ENCODE measurements around the gene FKBP5. TPM values are rescaled to one million over a fixed set of nuclear protein-coding genes. Genes with fewer than 3 reads are reported as not detected.
A peak's percentile ranks its signal among the peaks of the same experiment; 100 is the strongest.

Gene FKBP5
- total and polyA plus RNA-seq, 2 donors (not counting 3 experiments of a cell fraction or from before 2014, with no cell fraction given) = 16.7 to 56.8 TPM

DNA sequence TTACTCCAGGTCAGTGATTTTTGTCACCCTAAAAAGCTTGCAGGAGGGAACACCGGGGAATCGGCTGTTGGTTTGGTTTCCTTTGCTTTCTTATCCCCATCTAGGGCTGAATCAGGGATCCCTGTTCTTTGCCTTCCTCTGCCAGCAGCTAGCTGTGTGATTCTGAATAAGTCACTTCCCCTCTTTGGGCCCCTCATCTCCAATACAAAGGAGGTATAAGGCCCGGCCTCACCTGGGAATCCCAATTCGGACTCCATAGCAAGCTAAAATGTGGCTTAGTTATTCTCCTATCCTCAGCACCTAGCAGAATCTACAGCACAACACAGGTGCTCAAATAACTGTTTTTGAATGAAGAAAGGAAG lies 29.6 kb upstream of the FKBP5 start:
- dilution Hi-C loops (cut with MboI; ENCODE audit: extremely low pct_ligation_motif_present, low sequenced_read_pairs) (no loop called here), intact Hi-C loops (cut with micrococcal nuclease) (no loop called here)
- CTCF ChIA-PET = interaction anchor here (1.1 to 2.4 kb wide), 3 partner anchors 18 to 32 kb away, joined by 3 to 12 read pairs (median 5); partner anchors contain the start of gene ARMC12
- no TSS peak for BruUV-seq (replicated peaks)
- FAIRE-seq (no peak), DNase-seq (ENCODE audit: low read depth, low spot score) (no peak)
- Histone ChIP-seq H4K20me1 (replicated peaks; ENCODE audit: control insufficient read depth, extremely low read depth, insufficient read depth, low read length) (no peaks in the 10 kb centered on the region), H3K27me3 (ENCODE audit: control insufficient read depth in 2 of 2, insufficient read depth in 2 of 2, low read length in 2 of 2) (no peaks in the 10 kb centered on the region), H3K4me3 (replicated peaks in 1 of 3; ENCODE audit: insufficient read depth in 1 of 3, low read depth in 1 of 3, low read length in 3 of 3) (no peak overlapping the region), H3K79me2 (ENCODE audit: control insufficient read depth, insufficient read depth, low read length) (no peaks in the 10 kb centered on the region), H3K9me1 (replicated peaks; ENCODE audit: control insufficient read depth, extremely low read depth, insufficient read depth, low read length) (no peaks in the 10 kb centered on the region), H3K9ac (replicated peaks; ENCODE audit: extremely low read depth, insufficient read depth, low read length) (no peak overlapping the region), H3K4me1 (ENCODE audit: control insufficient read depth, extremely low read depth, insufficient read depth, low read length) (peaks cover 31% of the 10 kb centered on the region), H3K4me2 (ENCODE audit: insufficient read depth, low read length) (peak overlapping the region; percentile 23), H3K9me3 (replicated peaks; ENCODE audit: control insufficient read depth, insufficient read depth, low read length) (no peaks in the 10 kb centered on the region), H2AFZ (ENCODE audit: low read depth, low read length) (peak overlapping the region; percentile 76), H3K27ac (ENCODE audit: insufficient read depth, low read depth, low read length) (peak overlapping the region; percentile 12), H3K36me3 (ENCODE audit: control insufficient read depth in 2 of 2, extremely low read depth in 1 of 2, insufficient read depth in 2 of 2, low read length in 2 of 2) (no peaks in the 10 kb centered on the region)
- POLR2A ChIA-PET = no interaction called here
- TF ChIP-seq JUN (IDR thresholded peaks at IDR 0.05; ENCODE audit: borderline replicate concordance, insufficient read depth, insufficient read length, low read depth) = no peak
- TF ChIP-seq GATA2 (IDR thresholded peaks at IDR 0.05; ENCODE audit: insufficient read depth, insufficient read length, low read depth, low read length) = no peak
- no peak for TF ChIP-seq POLR2A (IDR thresholded peaks at IDR 0.05; ENCODE audit: low read depth, low read length)
- no peak for TF ChIP-seq MYC (IDR thresholded peaks at IDR 0.05; ENCODE audit: low read depth, low read length)
- no peak for TF ChIP-seq EZH2 (IDR thresholded peaks at IDR 0.05; ENCODE audit: borderline replicate concordance, low read depth, low read length, severe bottlenecking)
- no peak for TF ChIP-seq POLR2AphosphoS5 (IDR thresholded peaks at IDR 0.05; ENCODE audit: insufficient read depth, low read depth, low read length)

DNA sequence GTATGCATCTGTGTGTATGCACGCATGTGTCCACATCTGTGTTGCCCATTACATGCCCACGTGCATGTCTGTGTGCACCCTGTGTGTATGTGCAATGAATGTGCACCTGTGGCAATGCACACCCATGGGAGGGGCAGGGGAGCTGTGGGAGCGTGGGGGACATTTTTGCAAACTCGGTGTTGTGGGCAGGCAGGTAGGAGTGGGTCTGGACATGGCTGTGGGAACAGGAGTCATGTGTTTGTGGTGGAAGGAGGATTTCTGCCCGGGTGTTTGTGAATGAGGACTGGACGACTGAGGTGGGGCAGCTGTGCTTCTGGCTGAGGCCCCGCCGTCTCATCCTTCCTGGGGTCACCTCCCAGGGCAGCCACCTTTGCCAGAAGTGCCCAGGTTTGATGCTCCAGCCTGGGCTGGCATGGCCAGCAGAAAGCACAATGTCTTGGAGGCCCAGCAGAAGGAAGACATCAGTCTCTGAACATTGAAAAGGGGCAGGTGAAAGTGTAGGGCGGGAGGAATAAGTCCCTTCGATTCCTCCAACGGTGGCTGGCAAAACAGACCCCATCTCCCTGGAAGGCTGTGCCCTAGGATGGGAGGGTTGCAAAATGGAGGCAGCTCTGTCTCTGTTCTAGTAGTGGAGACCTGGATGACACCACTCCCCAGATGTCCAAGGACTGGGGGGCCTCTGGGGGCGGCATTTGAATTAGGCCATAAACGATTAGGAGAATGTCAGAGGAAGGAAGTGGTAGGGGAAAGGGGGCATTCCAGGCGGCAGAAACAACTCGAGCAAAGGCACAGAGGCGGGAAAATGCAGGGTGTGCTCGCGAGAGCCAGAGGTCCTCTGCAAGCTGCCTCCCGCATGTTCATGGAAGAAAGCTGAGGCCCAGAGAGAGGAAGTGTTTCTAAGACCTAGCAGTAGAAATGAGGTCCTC lies 29.0 kb upstream of the FKBP5 start:
- H3K27me3 ChIP-seq (ENCODE audit: control insufficient read depth in 2 of 2, insufficient read depth in 2 of 2, low read length in 2 of 2) = no peaks in the 10 kb centered on the region
- TF ChIP-seq, protein P1, sequence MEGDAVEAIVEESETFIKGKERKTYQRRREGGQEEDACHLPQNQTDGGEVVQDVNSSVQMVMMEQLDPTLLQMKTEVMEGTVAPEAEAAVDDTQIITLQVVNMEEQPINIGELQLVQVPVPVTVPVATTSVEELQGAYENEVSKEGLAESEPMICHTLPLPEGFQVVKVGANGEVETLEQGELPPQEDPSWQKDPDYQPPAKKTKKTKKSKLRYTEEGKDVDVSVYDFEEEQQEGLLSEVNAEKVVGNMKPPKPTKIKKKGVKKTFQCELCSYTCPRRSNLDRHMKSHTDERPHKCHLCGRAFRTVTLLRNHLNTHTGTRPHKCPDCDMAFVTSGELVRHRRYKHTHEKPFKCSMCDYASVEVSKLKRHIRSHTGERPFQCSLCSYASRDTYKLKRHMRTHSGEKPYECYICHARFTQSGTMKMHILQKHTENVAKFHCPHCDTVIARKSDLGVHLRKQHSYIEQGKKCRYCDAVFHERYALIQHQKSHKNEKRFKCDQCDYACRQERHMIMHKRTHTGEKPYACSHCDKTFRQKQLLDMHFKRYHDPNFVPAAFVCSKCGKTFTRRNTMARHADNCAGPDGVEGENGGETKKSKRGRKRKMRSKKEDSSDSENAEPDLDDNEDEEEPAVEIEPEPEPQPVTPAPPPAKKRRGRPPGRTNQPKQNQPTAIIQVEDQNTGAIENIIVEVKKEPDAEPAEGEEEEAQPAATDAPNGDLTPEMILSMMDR (IDR thresholded peaks at IDR 0.05; ENCODE audit: extremely low read depth in 1 of 2, insufficient read depth in 1 of 2, low read depth in 1 of 2, low read length in 2 of 2) = no peak
- TF ChIP-seq POLR2AphosphoS5 (IDR thresholded peaks at IDR 0.05; ENCODE audit: insufficient read depth, low read depth, low read length) (no peak), JUN (IDR thresholded peaks at IDR 0.05; ENCODE audit: borderline replicate concordance, insufficient read depth, insufficient read length, low read depth) (no peak), EZH2 (IDR thresholded peaks at IDR 0.05; ENCODE audit: borderline replicate concordance, low read depth, low read length, severe bottlenecking) (no peak), MYC (IDR thresholded peaks at IDR 0.05; ENCODE audit: low read depth, low read length) (no peak), POLR2A (IDR thresholded peaks at IDR 0.05; ENCODE audit: low read depth, low read length) (no peak), GATA2 (IDR thresholded peaks at IDR 0.05; ENCODE audit: insufficient read depth, insufficient read length, low read depth, low read length) (no peak), FOS (IDR thresholded peaks at IDR 0.05; ENCODE audit: borderline replicate concordance, insufficient read depth, low read length) (no peak)
- TF ChIP-seq, protein P2, sequence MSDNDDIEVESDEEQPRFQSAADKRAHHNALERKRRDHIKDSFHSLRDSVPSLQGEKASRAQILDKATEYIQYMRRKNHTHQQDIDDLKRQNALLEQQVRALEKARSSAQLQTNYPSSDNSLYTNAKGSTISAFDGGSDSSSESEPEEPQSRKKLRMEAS (IDR thresholded peaks at IDR 0.05; ENCODE audit: insufficient read depth, insufficient read length) = no peak
- FAIRE-seq (no peak), DNase-seq (ENCODE audit: low read depth, low spot score) (no peak)
- H3K4me2 ChIP-seq (ENCODE audit: insufficient read depth, low read length) = no peak overlapping the region
- dilution Hi-C loops (cut with MboI; ENCODE audit: extremely low pct_ligation_motif_present, low sequenced_read_pairs) (no loop called here), intact Hi-C loops (cut with micrococcal nuclease) (no loop called here)
- no peaks in the 10 kb centered on the region for H3K9me1 ChIP-seq (replicated peaks; ENCODE audit: control insufficient read depth, extremely low read depth, insufficient read depth, low read length)
- H3K79me2 ChIP-seq (ENCODE audit: control insufficient read depth, insufficient read depth, low read length) = no peaks in the 10 kb centered on the region
- no peak overlapping the region for H3K9ac ChIP-seq (replicated peaks; ENCODE audit: extremely low read depth, insufficient read depth, low read length)
- H3K9me3 ChIP-seq (replicated peaks; ENCODE audit: control insufficient read depth, insufficient read depth, low read length) = no peaks in the 10 kb centered on the region
- ChIA-PET POLR2A (no interaction called here), CTCF (interaction anchor here (1.1 to 2.4 kb wide), 3 partner anchors 18 to 31 kb away, joined by 3 to 12 read pairs (median 5); partner anchors contain the start of gene ARMC12)
- BruUV-seq (replicated peaks) = no TSS peak
- H2AFZ ChIP-seq (ENCODE audit: low read depth, low read length) = peak overlapping the region; percentile 54
- H3K4me1 ChIP-seq (ENCODE audit: control insufficient read depth, extremely low read depth, insufficient read depth, low read length) = peaks cover 31% of the 10 kb centered on the region
- H3K4me3 ChIP-seq (replicated peaks in 1 of 3; ENCODE audit: insufficient read depth in 1 of 3, low read depth in 1 of 3, low read length in 3 of 3) = no peak overlapping the region
- no peaks in the 10 kb centered on the region for H3K36me3 ChIP-seq (ENCODE audit: control insufficient read depth in 2 of 2, extremely low read depth in 1 of 2, insufficient read depth in 2 of 2, low read length in 2 of 2)
- H4K20me1 ChIP-seq (replicated peaks; ENCODE audit: control insufficient read depth, extremely low read depth, insufficient read depth, low read length) = no peaks in the 10 kb centered on the region
- no peak overlapping the region for H3K27ac ChIP-seq (ENCODE audit: insufficient read depth, low read depth, low read length)
